GM13977 (cell line): ENCODE measurements around the gene ACACA.

Source experiments
- DNase-seq: peaks from one replicate; pipeline ENCODE4 v3.0.0; 2012; ENCODE audit warnings: low spot score
- in situ Hi-C: fragments of 300-500 bp; cut with MboI; formaldehyde crosslinking; loops from one replicate; pipeline ENCODE4 v1.12.0; 2022; ENCODE audit warnings: low sequenced_read_pairs, low pct_unique_long_range_greater_than_20kb, mixed read lengths, inconsistent platforms; ENCODE audit not compliant: unreplicated experiment
- TF ChIP-seq, protein P1 (sequence below): IDR thresholded peaks from 2 replicates; pipeline ENCODE4 v1.5.1; 2012; ENCODE audit warnings: mild to moderate bottlenecking, control low read depth; ENCODE audit not compliant: insufficient read depth; ENCODE audit errors: extremely low read depth, missing control alignments

Gene ACACA

DNA sequence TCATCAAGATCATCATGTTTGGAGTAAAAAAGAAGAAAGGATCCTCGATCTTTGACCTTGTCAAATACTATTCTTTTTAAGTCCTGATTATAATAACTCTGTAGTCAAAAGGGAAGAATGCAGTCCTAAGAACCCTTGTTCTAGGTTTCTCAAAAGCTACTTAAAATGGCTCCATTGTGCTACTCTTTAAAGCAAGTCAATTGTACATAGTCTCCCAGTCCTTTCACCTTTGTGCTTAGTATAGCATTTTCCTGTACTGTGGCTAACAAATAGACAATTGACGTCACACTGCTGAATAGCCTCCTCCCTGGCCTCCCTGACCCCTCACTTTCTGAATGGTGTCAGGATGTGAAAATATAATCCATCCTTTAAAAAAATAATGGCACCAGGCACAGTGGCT is 285.0 kb downstream of the ACACA start:
- no peak for DNase-seq
- TF ChIP-seq, protein P1, sequence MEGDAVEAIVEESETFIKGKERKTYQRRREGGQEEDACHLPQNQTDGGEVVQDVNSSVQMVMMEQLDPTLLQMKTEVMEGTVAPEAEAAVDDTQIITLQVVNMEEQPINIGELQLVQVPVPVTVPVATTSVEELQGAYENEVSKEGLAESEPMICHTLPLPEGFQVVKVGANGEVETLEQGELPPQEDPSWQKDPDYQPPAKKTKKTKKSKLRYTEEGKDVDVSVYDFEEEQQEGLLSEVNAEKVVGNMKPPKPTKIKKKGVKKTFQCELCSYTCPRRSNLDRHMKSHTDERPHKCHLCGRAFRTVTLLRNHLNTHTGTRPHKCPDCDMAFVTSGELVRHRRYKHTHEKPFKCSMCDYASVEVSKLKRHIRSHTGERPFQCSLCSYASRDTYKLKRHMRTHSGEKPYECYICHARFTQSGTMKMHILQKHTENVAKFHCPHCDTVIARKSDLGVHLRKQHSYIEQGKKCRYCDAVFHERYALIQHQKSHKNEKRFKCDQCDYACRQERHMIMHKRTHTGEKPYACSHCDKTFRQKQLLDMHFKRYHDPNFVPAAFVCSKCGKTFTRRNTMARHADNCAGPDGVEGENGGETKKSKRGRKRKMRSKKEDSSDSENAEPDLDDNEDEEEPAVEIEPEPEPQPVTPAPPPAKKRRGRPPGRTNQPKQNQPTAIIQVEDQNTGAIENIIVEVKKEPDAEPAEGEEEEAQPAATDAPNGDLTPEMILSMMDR: no peak
- in situ Hi-C loops: no loop called here

DNA sequence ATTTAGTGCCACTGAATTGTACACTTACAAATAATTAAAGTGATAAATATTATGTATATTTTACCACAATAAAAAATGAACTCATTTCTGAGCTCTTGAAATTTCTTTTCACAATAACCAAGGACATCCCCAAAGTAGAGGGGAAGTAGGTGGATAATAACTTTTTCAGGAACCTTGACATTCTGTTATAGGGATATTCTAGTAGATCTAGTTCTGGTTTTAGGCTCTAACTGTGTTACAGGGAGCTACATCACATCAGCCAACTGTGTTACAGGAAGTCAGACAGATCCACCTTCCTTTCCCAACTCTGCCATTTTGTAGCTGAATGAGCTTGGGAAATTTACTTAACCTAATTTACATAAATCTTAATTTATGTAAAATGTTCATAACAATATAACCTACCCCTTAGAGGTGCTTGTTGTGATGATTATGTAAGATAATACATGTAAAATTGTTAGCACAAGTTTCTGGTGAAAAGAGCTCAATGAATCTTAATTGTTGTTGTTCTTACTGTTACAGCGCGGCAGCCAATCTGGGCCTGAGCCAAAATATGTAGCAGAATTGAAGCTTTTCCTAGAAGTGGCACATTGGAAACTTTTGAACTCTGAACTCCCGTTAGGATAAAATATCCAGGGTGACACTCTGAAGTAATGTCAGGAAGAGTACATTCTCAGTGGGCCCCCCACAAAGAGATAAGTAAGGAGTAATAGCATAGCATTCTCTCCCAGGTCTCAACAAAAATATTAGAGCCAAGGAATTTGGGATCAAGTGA is 288.1 kb downstream of the ACACA start:
- no peak for DNase-seq
- TF ChIP-seq, protein P1: no peak
- in situ Hi-C loops: no loop called here

DNA sequence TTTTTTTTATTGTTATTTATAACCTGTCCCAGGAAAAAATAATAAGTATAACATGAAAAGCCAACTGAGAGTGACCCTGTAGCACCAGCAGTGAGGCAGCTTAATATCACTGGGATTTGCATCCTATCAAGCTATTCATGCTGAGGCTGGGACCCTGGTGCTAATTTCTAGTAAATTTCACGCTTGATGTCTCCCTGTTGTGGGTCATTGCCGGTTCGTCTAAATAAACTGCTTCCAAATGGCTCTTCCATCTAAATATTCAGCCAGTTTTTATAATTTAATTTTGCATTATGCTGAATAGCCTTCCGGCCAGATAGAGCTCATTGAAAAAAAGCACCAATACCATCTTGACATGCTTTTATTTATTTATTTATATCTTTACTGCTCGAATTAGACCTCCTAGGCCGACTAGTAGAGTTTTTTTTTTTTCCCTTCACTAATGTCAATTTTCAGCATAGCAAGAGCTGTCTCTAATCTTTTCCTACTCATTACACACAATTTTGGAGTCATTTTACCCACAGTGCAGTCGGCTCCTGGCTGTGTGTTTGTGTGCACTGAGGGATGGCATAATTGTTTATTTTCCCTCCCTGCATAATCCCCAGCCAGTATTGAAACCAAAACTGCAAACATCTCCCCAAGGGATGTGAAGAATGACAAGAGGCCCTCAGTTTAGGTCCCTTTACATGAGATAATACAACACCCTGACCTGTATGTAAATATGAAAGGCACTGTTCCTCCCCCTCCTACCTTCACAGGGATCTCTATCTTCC is 289.1 kb downstream of the ACACA start:
- DNase-seq: no peak
- TF ChIP-seq, protein P1: no peak
- in situ Hi-C loops: no loop called here

DNA sequence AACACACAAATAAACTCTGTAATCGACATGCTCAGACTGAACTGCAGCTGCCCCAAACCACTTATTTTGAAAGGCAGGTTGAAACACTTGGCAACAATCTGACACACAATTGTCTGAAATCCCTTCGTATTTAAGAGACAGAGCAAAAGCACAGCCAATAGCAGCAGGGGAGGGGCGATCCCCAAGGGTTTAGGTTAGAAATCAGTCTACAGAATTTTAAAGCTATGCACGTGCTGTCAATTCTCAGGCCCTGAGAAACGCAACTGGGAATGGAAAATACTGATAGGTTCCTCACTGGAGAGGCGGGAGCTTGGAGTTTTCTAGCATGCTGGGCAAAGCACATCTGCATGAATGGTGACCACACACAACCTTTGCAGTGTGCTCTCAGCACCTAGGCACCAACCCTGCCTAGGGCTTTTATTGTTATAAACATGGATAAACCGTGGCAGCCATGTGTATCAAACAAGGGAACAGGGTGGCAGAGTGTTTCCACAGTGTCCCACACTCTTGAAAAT is 289.9 kb downstream of the ACACA start:
- no peak for DNase-seq
- in situ Hi-C loops: no loop called here
- TF ChIP-seq, protein P1: no peak

DNA sequence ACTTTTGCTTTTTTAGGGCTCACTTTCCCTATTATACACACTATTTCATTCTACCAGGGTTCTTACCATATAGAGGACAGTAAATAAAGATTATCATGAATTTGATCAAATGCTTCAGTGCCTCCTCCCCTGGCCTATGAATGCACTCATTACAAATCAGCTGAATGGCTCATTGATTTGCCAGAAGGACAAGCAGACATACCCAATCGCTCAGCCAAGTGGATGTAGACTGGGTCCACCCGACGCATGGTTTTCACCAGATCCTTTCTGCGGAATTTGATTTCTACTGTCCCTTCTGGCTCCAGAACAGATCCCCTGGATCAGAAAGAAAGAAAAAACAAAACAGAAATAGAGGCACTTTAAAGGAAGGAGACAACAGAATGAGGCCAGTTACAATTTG is 295.3 kb downstream of the ACACA start:
- DNase-seq: no peak
- in situ Hi-C loops: no loop called here
- TF ChIP-seq, protein P1: no peak

DNA sequence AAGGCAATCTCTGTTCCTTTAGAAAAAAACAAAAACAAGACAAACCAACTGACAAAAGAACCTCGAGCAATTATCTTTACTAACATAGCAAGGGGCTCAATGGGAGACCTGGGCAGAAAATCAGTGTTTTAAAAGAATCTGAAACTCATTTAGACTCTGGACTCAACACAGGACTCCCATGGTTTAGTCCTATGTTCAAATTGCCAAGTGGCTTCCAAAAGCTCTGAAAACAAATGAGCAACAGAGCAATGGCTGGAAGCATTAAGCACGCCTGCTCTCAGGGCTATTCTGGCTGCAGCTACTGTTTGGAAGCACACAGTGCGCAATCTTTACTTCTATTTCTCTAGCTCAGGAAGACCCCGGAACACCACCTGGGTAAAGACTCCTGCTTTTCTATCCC is 295.9 kb downstream of the ACACA start:
- no peak for DNase-seq
- TF ChIP-seq, protein P1: no peak
- in situ Hi-C loops: no loop called here
